Mononuclear cell (primary cell): ENCODE measurements around the gene LUZP1. TPM values are rescaled to one million over a fixed set of nuclear protein-coding genes. Genes with fewer than 3 reads are reported as not detected.

ENCODE experiments used
- H3K27me3 ChIP-seq: 2 replicates; pipeline ENCODE4 v1.6.0; 2011; ENCODE audit warnings: low read length, control low read depth; ENCODE audit not compliant: insufficient read depth
- H3K4me1 ChIP-seq: 2 replicates; pipeline ENCODE4 v1.5.1; 2011; ENCODE audit warnings: mild to moderate bottlenecking, low read length, control low read depth; ENCODE audit not compliant: insufficient read depth
- H3K4me3 ChIP-seq: 2 replicates; pipeline ENCODE4 v1.5.1; 2011; ENCODE audit warnings: mild to moderate bottlenecking, low read length, moderate library complexity
- H3K9me3 ChIP-seq: 2 replicates; pipeline ENCODE4 v1.5.1; 2011; ENCODE audit warnings: low read depth, mild to moderate bottlenecking, control low read depth, low read length
- total RNA-seq: library from RNA; depleted of rRNA; stranded (reverse); fragments of >200 nt; gene quantifications from one replicate; pipeline ENCODE4 v1.2.3, GENCODE V29; 2012

The LUZP1 gene
- total RNA-seq, 1 donor: 20.1 TPM

DNA sequence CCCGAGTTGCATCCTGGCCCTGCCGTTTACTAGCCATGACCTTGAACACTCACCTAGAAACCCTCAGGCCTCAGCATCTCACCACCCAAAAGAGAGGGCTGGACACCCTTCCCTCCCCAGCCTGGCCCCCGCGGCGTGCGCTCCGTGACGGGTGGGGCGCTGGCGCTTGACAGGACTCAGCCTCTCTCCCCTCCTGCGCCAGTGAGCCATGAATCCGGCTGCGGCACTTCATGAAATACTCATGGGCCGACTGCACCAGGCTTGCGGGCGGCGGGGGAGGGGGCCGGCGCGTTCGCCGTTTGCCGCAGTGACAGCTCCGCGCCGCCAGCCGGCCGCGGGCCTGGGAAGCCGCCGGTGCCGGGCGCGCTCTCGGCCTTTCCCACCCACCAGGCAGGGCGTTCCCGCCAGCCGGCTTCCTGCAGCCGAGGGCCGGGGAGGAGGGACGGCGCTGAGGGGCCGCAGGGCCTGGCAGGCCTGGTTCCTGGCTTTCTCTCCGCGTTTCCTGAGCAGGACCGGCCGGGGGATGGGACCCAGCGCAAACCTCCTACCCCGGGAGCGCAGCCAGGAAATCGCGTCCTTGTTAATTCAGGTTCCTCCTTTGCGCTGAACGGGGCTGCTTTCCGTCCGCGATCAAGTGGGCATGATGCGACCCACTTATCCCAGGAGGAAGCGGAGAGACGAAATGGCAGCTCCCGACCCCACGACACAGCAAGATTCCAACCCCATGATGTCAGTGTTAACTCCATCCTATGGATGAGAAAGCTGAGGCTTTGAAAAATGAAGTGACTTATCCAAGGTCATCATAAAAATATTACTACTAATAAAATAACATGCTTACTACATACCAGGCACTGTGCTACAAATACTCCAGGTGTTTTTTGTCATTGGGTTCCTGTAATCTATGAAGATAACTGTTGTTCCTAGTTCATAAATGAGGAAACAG lies 9.1 kb upstream of the LUZP1 start:
- Histone ChIP-seq H3K4me3 (peak overlapping the region; percentile 32), H3K27me3 (peaks cover 8% of the 10 kb centered on the region), H3K9me3 (no peaks in the 10 kb centered on the region), H3K4me1 (peaks cover 12% of the 10 kb centered on the region)

DNA sequence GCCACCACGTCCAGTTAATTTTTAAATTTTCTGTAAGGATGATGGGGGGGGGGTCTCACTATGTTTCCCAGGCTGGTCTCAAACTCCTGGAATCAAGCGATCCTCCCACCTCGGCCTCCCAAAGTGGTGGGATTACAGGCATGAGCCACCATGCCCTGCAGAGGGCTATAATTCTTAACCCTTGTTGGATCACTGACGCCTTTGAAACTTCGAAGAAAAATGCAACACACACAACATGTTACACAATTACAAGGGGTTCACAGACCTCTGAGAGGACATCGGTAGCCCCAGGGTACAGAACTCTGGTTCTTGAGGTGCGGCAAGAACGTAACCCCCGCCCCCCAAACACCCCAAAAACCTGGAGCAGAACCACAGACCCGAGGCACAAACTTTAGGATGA lies 8.4 kb upstream of the LUZP1 start:
- no peak overlapping the region for H3K4me3 ChIP-seq
- no peaks in the 10 kb centered on the region for H3K9me3 ChIP-seq
- peaks cover 12% of the 10 kb centered on the region for H3K4me1 ChIP-seq
- peaks cover 8% of the 10 kb centered on the region for H3K27me3 ChIP-seq

DNA sequence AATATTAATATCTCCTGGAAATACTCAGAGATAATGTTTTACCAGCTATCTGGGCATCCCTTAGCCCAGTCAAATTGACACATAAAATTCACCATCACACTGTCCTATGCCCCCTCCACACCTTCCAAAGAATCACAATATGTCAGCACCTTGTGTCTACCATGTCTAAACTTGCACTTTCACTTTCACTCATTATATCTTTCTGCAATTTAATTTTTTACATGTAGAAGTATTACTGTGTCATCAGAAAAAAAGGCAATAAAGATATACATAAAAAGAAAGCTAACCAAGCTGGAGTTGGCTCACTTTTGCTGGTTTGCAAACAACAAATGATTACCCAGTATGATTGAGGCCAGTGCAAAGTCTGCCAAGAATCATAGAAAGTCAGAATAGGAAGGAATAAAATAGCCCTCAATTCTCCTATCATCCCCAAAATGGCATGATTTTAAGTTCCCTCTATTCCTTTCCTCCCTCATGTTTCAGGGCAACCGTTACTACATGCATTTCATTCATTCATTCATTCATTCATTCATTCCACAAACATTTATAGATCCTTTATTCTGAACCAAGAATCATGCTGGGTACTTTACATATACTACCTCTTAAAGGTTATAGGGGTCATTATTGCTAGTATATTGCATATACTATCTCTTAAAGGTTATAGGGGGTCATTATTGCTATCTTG lies 5.9 kb upstream of the LUZP1 start:
- H3K4me3 ChIP-seq: no peak overlapping the region
- H3K27me3 ChIP-seq: peaks cover 8% of the 10 kb centered on the region
- no peaks in the 10 kb centered on the region for H3K9me3 ChIP-seq
- H3K4me1 ChIP-seq: peaks cover 18% of the 10 kb centered on the region

DNA sequence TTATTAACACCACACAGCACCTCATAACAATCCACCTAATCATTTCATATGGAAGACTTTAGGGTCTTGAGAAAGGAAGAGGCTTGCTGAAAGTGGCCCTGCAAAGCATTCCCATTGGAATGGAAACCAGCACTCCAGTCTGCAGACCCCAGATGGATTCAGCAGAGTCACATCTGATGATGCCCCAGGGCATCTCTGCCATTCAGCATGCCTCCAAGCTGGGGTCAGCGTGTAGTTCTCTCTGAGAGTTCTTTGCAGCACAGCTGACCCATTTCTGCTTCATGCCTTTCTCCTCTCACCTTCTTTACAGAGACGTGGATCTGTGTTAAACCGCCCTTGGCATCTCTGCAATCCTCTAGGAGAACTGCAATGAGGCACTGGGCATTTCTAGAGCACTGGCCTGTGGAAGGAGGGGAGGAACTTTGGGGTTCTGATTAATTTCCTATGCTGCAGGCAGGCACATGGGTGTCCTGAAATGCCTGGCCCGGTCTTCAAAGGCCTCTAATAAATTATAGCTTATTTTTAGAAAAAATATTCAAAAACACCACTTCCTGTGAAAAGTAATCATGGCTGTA lies 2.6 kb upstream of the LUZP1 start:
- H3K9me3 ChIP-seq: no peaks in the 10 kb centered on the region
- H3K27me3 ChIP-seq: no peaks in the 10 kb centered on the region
- peaks cover 24% of the 10 kb centered on the region for H3K4me1 ChIP-seq
- no peak overlapping the region for H3K4me3 ChIP-seq

DNA sequence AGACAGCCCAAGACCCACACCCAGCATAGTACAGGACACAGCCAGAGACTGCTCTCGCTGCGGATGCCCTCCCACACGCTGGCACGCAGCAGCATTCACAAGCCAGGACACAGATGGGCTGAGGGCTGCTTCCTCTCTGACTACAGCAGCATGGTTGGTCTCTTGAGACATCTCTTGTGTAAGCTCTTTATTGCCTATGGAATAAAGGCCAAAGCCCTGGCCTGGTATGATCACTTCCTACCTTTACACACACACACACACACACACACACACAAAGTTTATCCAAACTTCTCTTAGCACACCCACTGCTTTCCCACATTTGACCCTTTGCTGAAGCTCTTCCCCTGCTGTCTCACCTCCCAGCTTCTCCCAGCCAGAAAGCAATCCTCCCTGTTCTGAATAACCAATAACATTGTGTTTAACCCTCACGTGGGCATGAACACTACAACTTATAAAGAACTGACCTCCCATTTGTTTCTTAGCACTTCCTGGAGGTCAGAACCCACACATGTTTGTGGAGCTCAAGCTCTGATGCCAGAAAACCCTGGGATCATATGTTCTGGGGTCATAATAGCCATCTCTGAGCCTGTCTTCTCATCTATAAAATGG lies 1.2 kb upstream of the LUZP1 start:
- Histone ChIP-seq H3K9me3 (no peaks in the 10 kb centered on the region), H3K27me3 (no peaks in the 10 kb centered on the region), H3K4me1 (peaks cover 24% of the 10 kb centered on the region), H3K4me3 (no peak overlapping the region)

DNA sequence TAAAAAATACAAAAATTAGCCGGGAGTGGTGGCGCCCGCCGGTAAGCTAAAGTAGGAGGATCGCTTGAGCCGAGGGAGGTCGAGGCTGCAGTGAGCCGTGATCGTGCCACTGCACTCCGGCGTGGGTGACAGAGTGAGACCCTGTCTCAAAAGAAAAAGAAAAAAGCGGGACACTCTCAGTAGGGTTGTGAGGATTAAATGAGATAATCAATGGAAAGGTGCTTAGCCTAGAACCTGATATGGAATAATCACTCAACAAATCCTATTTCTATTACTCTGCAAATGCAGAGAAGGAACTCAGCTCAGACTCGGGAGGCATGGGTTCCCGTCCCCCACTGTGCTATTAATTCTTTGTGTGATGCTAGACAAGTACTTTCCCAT lies 529 bp upstream of the LUZP1 start:
- H3K4me1 ChIP-seq: peaks cover 24% of the 10 kb centered on the region
- no peaks in the 10 kb centered on the region for H3K9me3 ChIP-seq
- no peaks in the 10 kb centered on the region for H3K27me3 ChIP-seq
- peak overlapping the region; percentile 72 for H3K4me3 ChIP-seq

DNA sequence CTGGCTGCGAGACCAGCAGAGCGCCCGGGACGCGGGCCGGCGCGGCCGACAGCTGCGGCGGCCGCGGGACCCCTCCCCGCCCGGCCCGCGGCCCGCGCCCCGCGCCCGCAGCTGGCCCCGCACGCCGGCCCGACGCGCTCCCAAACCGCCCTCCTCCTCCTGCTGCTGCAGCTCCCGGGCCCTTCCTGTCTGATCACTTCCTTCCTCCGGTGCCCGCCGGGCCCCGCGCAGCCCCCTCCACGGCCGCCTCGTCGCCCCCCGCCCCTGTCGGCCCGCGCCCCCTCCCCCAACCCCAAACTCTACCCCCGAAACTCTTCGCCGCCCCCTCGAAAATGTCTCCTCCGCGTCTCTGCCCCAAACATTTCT lies 594 bp downstream of the LUZP1 start:
- Histone ChIP-seq H3K9me3 (no peaks in the 10 kb centered on the region), H3K4me3 (peak overlapping the region; percentile 72), H3K27me3 (no peaks in the 10 kb centered on the region), H3K4me1 (peaks cover 30% of the 10 kb centered on the region)

DNA sequence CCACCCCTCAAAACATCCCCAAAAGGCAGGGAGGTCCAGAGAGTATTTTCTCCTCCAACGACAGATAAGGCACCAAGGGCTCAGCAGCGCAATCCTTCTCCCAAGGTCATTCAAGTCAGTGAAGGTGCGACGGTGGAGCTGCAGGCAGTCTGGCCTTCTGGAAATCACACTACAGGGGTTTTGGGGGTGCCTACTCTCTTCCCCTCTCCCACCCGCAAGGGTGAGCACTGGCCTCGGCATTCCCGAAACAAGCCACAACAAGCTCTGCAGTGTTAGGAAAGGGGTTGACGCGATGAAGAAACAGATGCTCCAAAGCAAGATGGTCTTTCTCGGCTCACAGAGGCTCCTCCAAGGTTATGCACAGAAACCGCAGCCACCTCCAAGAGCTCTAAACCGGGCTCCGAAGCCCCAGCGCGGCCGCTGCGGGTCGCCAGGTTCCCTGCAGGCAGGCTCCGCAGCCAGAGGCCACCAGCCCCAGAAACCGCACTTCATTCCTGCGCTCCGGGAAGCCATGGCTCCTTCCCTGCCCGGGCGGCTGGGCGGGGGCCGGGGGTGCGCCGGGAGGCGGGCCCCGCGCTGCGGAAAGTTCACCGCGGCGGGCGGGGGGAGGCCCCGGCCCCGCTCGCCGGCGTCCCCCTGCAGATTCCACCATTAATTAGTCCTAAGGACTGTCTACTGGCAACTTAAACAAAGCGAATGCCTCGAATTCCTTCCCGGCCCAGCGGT lies 1.1 kb downstream of the LUZP1 start:
- H3K27me3 ChIP-seq: no peaks in the 10 kb centered on the region
- peak overlapping the region; percentile 72 for H3K4me3 ChIP-seq
- H3K9me3 ChIP-seq: no peaks in the 10 kb centered on the region
- peaks cover 30% of the 10 kb centered on the region for H3K4me1 ChIP-seq

DNA sequence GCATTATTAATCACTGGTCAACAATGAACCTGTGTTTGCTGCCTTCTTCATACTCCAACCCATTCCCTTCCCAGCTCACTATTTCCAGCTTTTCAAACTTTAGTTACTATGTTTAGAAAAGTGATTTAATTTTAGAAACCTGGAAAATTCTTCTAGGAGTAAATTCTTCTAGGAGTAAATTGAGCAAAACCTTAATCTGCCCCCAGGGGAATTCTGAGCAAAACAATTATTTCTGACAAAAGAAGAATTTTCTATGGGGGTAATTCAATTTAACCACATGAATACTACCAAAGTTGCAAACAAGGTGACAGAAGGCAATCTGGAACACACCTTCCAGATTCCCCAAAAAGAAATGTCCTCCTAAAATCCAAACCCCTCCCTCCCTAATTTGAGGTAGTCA lies 1.8 kb downstream of the LUZP1 start:
- no peaks in the 10 kb centered on the region for H3K27me3 ChIP-seq
- H3K4me1 ChIP-seq: peaks cover 30% of the 10 kb centered on the region
- peak overlapping the region; percentile 72 for H3K4me3 ChIP-seq
- H3K9me3 ChIP-seq: no peaks in the 10 kb centered on the region

DNA sequence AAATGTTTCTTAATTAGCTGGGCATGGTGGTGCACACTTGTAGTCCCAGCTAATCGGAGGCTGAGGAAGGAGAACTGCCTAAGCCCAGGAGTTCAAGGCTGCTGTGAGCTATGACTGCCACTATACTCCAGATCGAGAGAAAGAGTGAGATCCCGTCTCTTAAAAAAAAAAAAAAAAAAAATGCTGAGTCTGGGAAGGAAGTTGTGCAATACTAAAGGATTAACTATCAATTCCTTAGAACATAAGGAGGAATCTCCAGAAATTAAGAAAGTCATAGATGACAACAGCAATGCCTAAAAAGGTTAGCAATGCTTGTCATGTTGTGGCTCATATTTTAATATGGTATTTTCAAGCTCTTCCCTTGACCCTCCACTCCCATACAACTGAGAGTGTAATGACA lies 5.3 kb downstream of the LUZP1 start:
- H3K4me3 ChIP-seq: no peak overlapping the region
- H3K27me3 ChIP-seq: no peaks in the 10 kb centered on the region

DNA sequence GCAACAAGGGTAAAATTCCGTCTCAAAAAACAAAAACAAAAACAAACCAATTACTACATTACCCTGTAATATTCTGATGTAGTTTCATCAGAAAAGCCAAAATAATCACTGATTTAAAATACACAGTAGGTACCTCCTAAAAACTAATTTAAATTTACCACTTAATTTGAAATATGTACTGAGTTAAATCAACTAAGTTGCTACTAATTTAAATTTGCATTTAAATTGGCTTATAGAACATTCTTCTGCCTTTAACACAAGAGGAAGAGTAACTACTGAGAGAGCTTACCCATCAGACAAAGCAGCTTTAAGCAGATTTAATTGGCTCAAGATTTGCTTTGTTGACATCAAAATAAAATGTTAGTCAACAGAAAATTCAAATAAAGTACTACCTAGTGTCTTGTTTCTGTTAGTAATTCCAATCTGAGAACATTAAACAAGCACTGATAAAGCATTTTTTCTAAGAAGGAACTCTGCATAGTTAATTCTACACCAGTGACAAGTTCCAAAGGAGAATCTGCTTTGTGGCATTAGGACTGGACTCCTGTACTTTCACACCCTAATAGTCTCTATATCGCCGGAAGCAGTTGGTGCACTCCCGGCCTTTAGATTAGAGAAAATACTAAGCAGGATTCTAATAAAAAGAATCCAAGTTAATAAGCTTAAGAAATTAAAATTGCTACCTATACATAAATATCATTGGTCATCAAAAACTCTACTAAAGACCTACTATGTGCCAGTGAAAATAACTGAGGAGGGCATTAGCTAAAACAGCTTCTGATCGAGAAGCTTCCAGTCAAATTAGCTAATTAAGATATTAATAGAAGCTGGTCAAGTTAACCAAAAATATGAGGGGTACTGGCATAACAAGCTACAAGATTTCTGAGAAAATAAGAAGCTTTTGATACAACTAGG lies 8.4 kb downstream of the LUZP1 start:
- Histone ChIP-seq H3K4me3 (no peak overlapping the region), H3K9me3 (no peaks in the 10 kb centered on the region), H3K27me3 (no peaks in the 10 kb centered on the region), H3K4me1 (peaks cover 6% of the 10 kb centered on the region)

More for the DNA sequence above, 5.3 kb downstream of the LUZP1 start:
- Histone ChIP-seq H3K9me3 (no peaks in the 10 kb centered on the region), H3K4me1 (peaks cover 16% of the 10 kb centered on the region)

DNA sequence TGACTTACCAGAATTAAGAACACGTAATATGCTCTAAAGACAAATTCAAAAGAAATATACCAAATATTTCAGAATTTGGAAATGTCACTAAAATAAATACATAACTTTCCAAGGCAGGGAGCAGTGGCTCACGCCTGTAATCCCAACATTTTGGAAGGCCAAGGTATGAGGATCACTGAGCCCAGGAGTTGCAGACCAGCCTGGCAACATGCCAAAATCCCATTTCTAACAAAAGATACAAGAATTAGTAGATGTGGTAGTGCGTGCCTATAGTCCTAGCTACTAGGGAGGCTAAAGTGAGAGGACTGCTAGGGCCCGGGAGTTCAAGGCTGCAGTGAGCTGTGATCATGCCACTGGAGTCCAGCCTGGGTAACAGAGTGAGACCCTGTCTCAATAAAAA lies 11.7 kb downstream of the LUZP1 start:
- H3K4me3 ChIP-seq: no peak overlapping the region
- H3K9me3 ChIP-seq: no peaks in the 10 kb centered on the region
- no peaks in the 10 kb centered on the region for H3K4me1 ChIP-seq
- no peaks in the 10 kb centered on the region for H3K27me3 ChIP-seq

DNA sequence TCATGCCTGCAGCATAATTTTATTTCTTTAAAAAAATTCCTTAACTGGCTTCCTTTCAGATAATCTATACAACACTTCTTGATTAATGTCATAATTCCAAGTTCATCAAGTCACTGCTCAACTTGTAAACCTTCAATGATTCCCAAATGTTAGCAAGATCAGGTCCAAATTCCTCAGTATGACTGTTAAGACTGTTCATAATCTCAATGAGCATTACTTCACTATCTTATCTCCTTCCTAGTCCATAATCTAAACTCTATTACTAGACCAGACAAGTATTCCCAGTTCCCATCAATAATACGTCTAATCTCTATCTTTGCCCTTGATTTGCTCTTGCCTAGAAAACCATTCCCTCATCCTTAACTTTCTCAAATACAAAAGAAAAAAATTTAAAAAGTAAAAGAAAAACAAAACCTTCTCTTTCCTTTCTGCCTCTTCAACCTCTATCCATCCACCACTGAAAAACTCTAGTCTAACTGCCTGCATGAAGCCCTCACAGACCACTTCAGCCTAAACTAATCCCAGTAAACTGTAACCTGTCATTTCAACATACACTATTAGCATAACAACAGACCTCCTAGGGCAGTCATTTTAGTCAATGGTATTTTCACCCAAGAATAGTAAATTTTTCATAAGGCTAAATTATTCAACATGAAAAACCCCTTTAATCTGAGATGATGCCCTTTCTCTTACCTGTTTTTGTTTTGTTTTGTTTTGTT lies 15.5 kb downstream of the LUZP1 start:
- Histone ChIP-seq H3K4me1 (peaks cover 3% of the 10 kb centered on the region), H3K9me3 (no peaks in the 10 kb centered on the region), H3K27me3 (no peaks in the 10 kb centered on the region), H3K4me3 (no peak overlapping the region)
